HepG2 (cell line): Measurements from ENCODE around the gene LIPT1. TPM values are rescaled to one million over a fixed set of nuclear protein-coding genes. Genes with fewer than 3 reads are reported as not detected.

Experiments used
- ATF7 ChIP-seq, 2 experiments: fragments of 450-650 bp in 1 of 2; sonication (generic) in 1 of 2; formaldehyde crosslinking in 1 of 2; IDR thresholded peaks; 2 replicates each; pipeline versions ENCODE4 v1.4.0 to v1.6.1; 2016 to 2020; ENCODE audit warnings: antibody characterized with exemption in 1 of 2, mild to moderate bottlenecking in 1 of 2, missing genetic modification reagents in 1 of 2
- BRCA1 ChIP-seq: sonication (generic); formaldehyde crosslinking; IDR thresholded peaks from 2 replicates; pipeline ENCODE4 v1.4.0; 2020; ENCODE audit warnings: missing genetic modification reagents
- JDP2 ChIP-seq: sonication (generic); formaldehyde crosslinking; IDR thresholded peaks from 2 replicates; pipeline ENCODE4 v1.8.1; 2022; ENCODE audit warnings: missing genetic modification reagents, borderline replicate concordance
- JUNB ChIP-seq: sonication (generic); formaldehyde crosslinking; IDR thresholded peaks from 2 replicates; pipeline ENCODE4 v1.8.0; 2022; ENCODE audit warnings: missing genetic modification reagents, mild to moderate bottlenecking, borderline replicate concordance
- MAZ ChIP-seq, 2 experiments: sonication (generic) in 1 of 2; formaldehyde crosslinking in 1 of 2; IDR thresholded peaks; 2 replicates each; pipeline versions ENCODE4 v1.5.0 to v1.6.1; 2012 to 2020; ENCODE audit warnings: low read depth in 2 of 2, mild to moderate bottlenecking in 2 of 2, borderline replicate concordance in 1 of 2, improper control_type of control experiment in 1 of 2, low read length in 1 of 2, missing genetic modification reagents in 1 of 2, moderate library complexity in 1 of 2
- MYNN ChIP-seq: sonication (generic); formaldehyde crosslinking; IDR thresholded peaks from 2 replicates; pipeline ENCODE4 v1.4.0; 2020; ENCODE audit warnings: mild to moderate bottlenecking, low read depth, missing genetic modification reagents
- NCOA2 ChIP-seq: sonication (generic); formaldehyde crosslinking; IDR thresholded peaks from 2 replicates; pipeline ENCODE4 v1.8.0; 2022; ENCODE audit warnings: inconsistent platforms
- RORA ChIP-seq: sonication (generic); formaldehyde crosslinking; IDR thresholded peaks from 2 replicates; pipeline ENCODE4 v1.5.0; 2020; ENCODE audit warnings: mild to moderate bottlenecking, missing genetic modification reagents, moderate library complexity
- SAP130 ChIP-seq: IDR thresholded peaks from 2 replicates; pipeline ENCODE4 v1.6.1; 2016; ENCODE audit warnings: low read depth
- SMAD1 ChIP-seq: sonication (generic); formaldehyde crosslinking; IDR thresholded peaks from 2 replicates; pipeline ENCODE4 v1.4.0; 2020; ENCODE audit warnings: missing genetic modification reagents, low read depth, mild to moderate bottlenecking, borderline replicate concordance
- TBP ChIP-seq: sonication (generic); formaldehyde crosslinking; IDR thresholded peaks from 2 replicates; pipeline ENCODE4 v1.5.0; 2020; ENCODE audit warnings: missing genetic modification reagents
- ZNF598 ChIP-seq: sonication (generic); formaldehyde crosslinking; IDR thresholded peaks from 2 replicates; pipeline ENCODE4 v1.5.1; 2020; ENCODE audit warnings: mild to moderate bottlenecking, missing genetic modification reagents, borderline replicate concordance
- ZNF737 ChIP-seq: sonication (generic); formaldehyde crosslinking; IDR thresholded peaks from 2 replicates; pipeline ENCODE4 v1.5.0; 2020; ENCODE audit warnings: missing genetic modification reagents, mild to moderate bottlenecking, borderline replicate concordance
- ZNF773 ChIP-seq: sonication (generic); formaldehyde crosslinking; IDR thresholded peaks from 2 replicates; pipeline ENCODE4 v1.4.0; 2020; ENCODE audit warnings: missing genetic modification reagents, borderline replicate concordance
- ZNF775 ChIP-seq: sonication (generic); formaldehyde crosslinking; IDR thresholded peaks from 2 replicates; pipeline ENCODE4 v1.4.0; 2020; ENCODE audit warnings: missing genetic modification reagents, mild to moderate bottlenecking, moderate library complexity, borderline replicate concordance
- polyA plus RNA-seq, 8 experiments: library from polyadenylated mRNA; depleted of rRNA in 3 of 8; stranded (reverse) in 7 of 8; unstranded in 1 of 8; fragments of >200 nt; fragmentation: Illumina TruSeq in 4 of 8; extraction: Trizol in 4 of 8; gene quantifications; 2 replicates each; pipeline versions ENCODE4 v1.2.1 to v1.2.3, GENCODE V29; 2011 to 2016; ENCODE audit warnings: low read depth in 4 of 8, missing spikeins in 1 of 8, mixed read lengths in 1 of 8; ENCODE audit not compliant: insufficient read depth in 1 of 8
- total RNA-seq, 5 experiments: library from RNA; depleted of rRNA; stranded (reverse); fragments of >200 nt; fragmentation: Illumina TruSeq; extraction: Trizol; gene quantifications; 2 replicates each; pipeline ENCODE4 v1.2.3, GENCODE V29; 2016; ENCODE audit warnings: low read depth in 1 of 5
- TF ChIP-seq, protein P1 (sequence below): sonication (generic); formaldehyde crosslinking; IDR thresholded peaks from 2 replicates; pipeline ENCODE4 v1.8.0; 2022; ENCODE audit warnings: missing genetic modification reagents, mild to moderate bottlenecking, inconsistent platforms, borderline replicate concordance
- TF ChIP-seq, protein P2 (sequence below): sonication (generic); formaldehyde crosslinking; IDR thresholded peaks from 2 replicates; pipeline ENCODE4 v1.4.0; 2020; ENCODE audit warnings: missing genetic modification reagents
- TF ChIP-seq, protein P3 (sequence below): IDR thresholded peaks from 2 replicates; pipeline ENCODE4 v1.6.1; 2016; ENCODE audit warnings: mild to moderate bottlenecking
- TF ChIP-seq, protein P4 (sequence below): sonication (generic); formaldehyde crosslinking; IDR thresholded peaks from 2 replicates; pipeline ENCODE4 v1.4.0; 2020; ENCODE audit warnings: missing genetic modification reagents
- TF ChIP-seq, protein P5 (sequence below): sonication (generic); formaldehyde crosslinking; IDR thresholded peaks from 2 replicates; pipeline ENCODE4 v1.4.0; 2020; ENCODE audit warnings: mild to moderate bottlenecking, missing genetic modification reagents

LIPT1 gene
- total and polyA plus RNA-seq, 2 of the 13 experiments (the other 11 are each of a cell fraction or from before 2014, with no cell fraction given), result 8.0 to 9.6 TPM

DNA sequence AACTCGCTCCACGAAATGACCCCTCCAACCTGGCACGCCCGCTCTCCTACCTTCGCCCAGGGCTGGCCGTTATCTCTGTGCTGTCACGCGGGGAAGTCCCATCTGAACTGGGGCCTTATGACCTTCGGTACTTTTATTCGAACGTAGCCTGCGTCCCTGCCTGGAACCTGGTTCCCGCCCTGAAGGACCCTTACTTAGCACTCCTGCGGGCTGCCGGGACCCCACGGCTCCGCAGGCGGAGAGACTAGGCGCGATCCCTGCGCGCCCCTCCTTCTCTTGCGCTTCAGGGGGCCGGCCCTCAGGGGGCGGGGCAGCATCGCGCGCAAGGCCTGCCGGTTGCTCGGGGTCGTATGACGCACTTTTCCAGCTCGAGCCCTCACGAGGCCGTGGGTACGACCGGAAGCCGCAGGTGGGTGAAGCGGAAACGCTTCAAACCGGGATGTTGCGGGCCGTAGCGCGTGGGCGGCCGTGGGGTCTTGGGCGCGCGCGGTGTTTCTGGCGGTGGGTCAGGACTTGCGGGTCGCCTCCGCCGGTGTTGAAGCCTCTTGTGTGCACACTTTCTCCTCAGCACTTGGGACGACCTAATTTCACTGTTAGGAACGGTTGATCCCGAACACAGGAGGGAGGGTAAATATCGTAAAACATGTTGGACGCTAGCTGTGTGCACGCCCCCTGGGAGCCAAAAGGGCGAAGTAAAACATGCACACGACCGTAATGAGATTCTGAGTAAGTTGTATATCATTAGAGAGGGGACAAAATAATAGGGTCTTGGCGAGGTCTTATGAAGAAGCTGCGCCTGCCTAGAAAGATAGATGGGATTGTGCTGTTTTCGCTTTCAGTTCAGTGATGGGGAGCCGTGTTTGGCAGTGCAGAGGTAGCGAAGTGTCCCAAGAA is at the start of gene LIPT1, which contains the start of gene TSGA10 (continued):
- TF ChIP-seq ATF7 (IDR thresholded peaks at IDR 0.05) (no peak), ATF7 (CRISPR knock-in tag; IDR thresholded peaks at IDR 0.05) (peak; percentile 95), BRCA1 (peak; percentile 95; the same call in 1 of the 2 replicates), MAZ (IDR thresholded peaks at IDR 0.05; ENCODE audit: borderline replicate concordance, low read depth, low read length) (peak; percentile 80), MAZ (CRISPR knock-in tag; IDR thresholded peaks at IDR 0.05; ENCODE audit: low read depth) (peak; percentile 99), RORA (CRISPR knock-in tag) (no peak), NCOA2 (CRISPR knock-in tag) (peak; percentile 78), TBP (peak; percentile 62; the same call in 1 of the 2 replicates), SAP130 (CRISPR knock-in tag) (peak; percentile 99), ZNF773 (peak; percentile 61; the same call in 1 of the 2 replicates), JUNB (no peak), SMAD1 (CRISPR knock-in tag) (peak; percentile 99), MYNN (0 out of 2 replicates have a peak, but pooled peaks have one; percentile 43), ZNF737 (CRISPR knock-in tag) (peak; percentile 35; the same call in 1 of the 2 replicates), ZNF775 (CRISPR knock-in tag) (peak; percentile 91; the same call in 1 of the 2 replicates), JDP2 (CRISPR knock-in tag) (no peak), ZNF598 (CRISPR knock-in tag) (peak; percentile 95)
- TF ChIP-seq, protein P1, sequence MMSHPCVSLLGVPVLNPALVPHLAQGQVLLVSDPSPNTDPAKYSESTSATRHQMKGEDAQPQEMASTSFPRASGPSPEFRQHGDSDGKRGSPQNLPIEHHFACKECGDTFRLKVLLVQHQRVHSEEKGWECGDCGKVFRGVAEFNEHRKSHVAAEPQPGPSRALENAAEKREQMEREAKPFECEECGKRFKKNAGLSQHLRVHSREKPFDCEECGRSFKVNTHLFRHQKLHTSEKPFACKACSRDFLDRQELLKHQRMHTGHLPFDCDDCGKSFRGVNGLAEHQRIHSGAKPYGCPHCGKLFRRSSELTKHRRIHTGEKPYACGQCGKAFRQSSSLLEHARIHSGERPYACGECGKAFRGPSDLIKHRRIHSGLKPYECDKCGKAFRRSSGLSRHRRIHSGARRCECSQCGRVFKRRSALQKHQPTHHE (CRISPR knock-in tag), result no peak; the same call in 1 of the 2 replicates
- TF ChIP-seq, protein P2, sequence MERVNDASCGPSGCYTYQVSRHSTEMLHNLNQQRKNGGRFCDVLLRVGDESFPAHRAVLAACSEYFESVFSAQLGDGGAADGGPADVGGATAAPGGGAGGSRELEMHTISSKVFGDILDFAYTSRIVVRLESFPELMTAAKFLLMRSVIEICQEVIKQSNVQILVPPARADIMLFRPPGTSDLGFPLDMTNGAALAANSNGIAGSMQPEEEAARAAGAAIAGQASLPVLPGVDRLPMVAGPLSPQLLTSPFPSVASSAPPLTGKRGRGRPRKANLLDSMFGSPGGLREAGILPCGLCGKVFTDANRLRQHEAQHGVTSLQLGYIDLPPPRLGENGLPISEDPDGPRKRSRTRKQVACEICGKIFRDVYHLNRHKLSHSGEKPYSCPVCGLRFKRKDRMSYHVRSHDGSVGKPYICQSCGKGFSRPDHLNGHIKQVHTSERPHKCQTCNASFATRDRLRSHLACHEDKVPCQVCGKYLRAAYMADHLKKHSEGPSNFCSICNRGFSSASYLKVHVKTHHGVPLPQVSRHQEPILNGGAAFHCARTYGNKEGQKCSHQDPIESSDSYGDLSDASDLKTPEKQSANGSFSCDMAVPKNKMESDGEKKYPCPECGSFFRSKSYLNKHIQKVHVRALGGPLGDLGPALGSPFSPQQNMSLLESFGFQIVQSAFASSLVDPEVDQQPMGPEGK, result peak; percentile 88
- TF ChIP-seq, protein P3, sequence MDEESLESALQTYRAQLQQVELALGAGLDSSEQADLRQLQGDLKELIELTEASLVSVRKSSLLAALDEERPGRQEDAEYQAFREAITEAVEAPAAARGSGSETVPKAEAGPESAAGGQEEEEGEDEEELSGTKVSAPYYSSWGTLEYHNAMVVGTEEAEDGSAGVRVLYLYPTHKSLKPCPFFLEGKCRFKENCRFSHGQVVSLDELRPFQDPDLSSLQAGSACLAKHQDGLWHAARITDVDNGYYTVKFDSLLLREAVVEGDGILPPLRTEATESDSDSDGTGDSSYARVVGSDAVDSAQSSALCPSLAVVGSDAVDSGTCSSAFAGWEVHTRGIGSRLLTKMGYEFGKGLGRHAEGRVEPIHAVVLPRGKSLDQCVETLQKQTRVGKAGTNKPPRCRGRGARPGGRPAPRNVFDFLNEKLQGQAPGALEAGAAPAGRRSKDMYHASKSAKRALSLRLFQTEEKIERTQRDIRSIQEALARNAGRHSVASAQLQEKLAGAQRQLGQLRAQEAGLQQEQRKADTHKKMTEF (CRISPR knock-in tag), result peak; percentile 97
- TF ChIP-seq, protein P4, sequence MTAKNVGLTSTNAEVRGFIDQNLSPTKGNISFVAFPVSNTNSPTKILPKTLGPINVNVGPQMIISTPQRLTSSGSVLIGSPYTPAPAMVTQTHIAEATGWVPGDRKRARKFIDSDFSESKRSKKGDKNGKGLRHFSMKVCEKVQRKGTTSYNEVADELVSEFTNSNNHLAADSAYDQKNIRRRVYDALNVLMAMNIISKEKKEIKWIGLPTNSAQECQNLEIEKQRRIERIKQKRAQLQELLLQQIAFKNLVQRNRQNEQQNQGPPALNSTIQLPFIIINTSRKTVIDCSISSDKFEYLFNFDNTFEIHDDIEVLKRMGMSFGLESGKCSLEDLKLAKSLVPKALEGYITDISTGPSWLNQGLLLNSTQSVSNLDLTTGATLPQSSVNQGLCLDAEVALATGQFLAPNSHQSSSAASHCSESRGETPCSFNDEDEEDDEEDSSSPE (CRISPR knock-in tag), result peak; percentile 92
- TF ChIP-seq, protein P5, sequence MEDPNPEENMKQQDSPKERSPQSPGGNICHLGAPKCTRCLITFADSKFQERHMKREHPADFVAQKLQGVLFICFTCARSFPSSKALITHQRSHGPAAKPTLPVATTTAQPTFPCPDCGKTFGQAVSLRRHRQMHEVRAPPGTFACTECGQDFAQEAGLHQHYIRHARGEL (CRISPR knock-in tag), result no peak
